Measurements from ENCODE around the gene MBD3L4. TPM values are rescaled to one million over a fixed set of nuclear protein-coding genes. Genes with fewer than 3 reads are reported as not detected.
"Not testable (repeated sequence)": the region's sequence is repeated elsewhere in the genome, so short reads cannot be mapped to it uniquely, and the experiment has no call there.

MBD3L4 gene
- total RNA-seq, result not detected

- H3K36me3 Mint-ChIP-seq; H3K27me3 Mint-ChIP-seq; DNase-seq; H3K27ac Mint-ChIP-seq; H3K9me3 Mint-ChIP-seq; H3K4me3 Mint-ChIP-seq; ATAC-seq (ENCODE audit: low read depth); POLR2A ChIA-PET; H3K4me1 Mint-ChIP-seq: not testable (repeated sequence)
These were observed at the start of gene MBD3L4 for GRCh38 chr19:7040079-7040478. MBD3L4 (minus strand) TSS chr19:7040179; CDS start chr19:7040144, 35 bp downstream.

- Mint-ChIP-seq H3K27me3 (no peaks in the 10 kb centered on the region), H3K9me3 (peaks cover 30% of the 10 kb centered on the region), H3K4me3 (no peak overlapping the region), H3K4me1 (peaks cover 5% of the 10 kb centered on the region), H3K36me3 (peaks cover 37% of the 10 kb centered on the region), H3K27ac (no peak overlapping the region)
- DNase-seq, result no peak
- no peak for ATAC-seq (ENCODE audit: low read depth)
- POLR2A ChIA-PET, result no interaction called here
These were observed 49.0 kb upstream of the MBD3L4 start for GRCh38 chr19:7088999-7089398.

GRCh38 chr19:7083076-7083956 lies 43.3 kb upstream of the MBD3L4 start:
- H3K4me1 Mint-ChIP-seq, result peaks cover 2% of the 10 kb centered on the region
- H3K9me3 Mint-ChIP-seq, result peaks cover 48% of the 10 kb centered on the region
- H3K27me3 Mint-ChIP-seq, result no peaks in the 10 kb centered on the region
- H3K36me3 Mint-ChIP-seq, result peaks cover 79% of the 10 kb centered on the region
- no peak overlapping the region for H3K4me3 Mint-ChIP-seq
- POLR2A ChIA-PET, result interaction anchor here (1.2 to 1.6 kb wide), 2 partner anchors 14 to 16 kb away, joined by 3 to 7 read pairs; partner anchors contain the start of gene ZNF557
- ATAC-seq (ENCODE audit: low read depth) (no peak), DNase-seq (no peak)
- no peak overlapping the region for H3K27ac Mint-ChIP-seq

GRCh38 chr19:7078008-7078407 lies 38.0 kb upstream of the MBD3L4 start:
- Mint-ChIP-seq H3K36me3 (peaks cover 97% of the 10 kb centered on the region), H3K27me3 (no peaks in the 10 kb centered on the region), H3K4me3 (no peak overlapping the region), H3K4me1 (peaks cover 2% of the 10 kb centered on the region), H3K9me3 (peaks cover 40% of the 10 kb centered on the region), H3K27ac (no peak overlapping the region)
- POLR2A ChIA-PET, result interaction anchor here (0.9 to 1.8 kb wide), 2 partner anchors 9 to 14 kb away, joined by 4 read pairs; partner anchors contain the start of gene ZNF557
- DNase-seq (no peak), ATAC-seq (ENCODE audit: low read depth) (no peak)

- Mint-ChIP-seq H3K9me3 (peaks cover 39% of the 10 kb centered on the region), H3K27me3 (no peaks in the 10 kb centered on the region), H3K36me3 (peaks cover 91% of the 10 kb centered on the region), H3K4me3 (no peak overlapping the region), H3K27ac (no peak overlapping the region), H3K4me1 (peaks cover 5% of the 10 kb centered on the region)
- DNase-seq, result no peak
- POLR2A ChIA-PET, result interaction anchor here (0.7 to 1.8 kb wide), 3 partner anchors 16 to 1857 kb away, joined by 3 to 4 read pairs (median 3); no protein-coding TSS in a partner anchor
- ATAC-seq (ENCODE audit: low read depth), result no peak
These were observed 36.2 kb upstream of the MBD3L4 start for GRCh38 chr19:7076151-7076550.

- POLR2A ChIA-PET, result interaction anchor here (0.6 kb wide), 1 partner anchor 1087 kb away, joined by 4 read pairs; no protein-coding TSS in a partner anchor
These were observed 34.8 kb upstream of the MBD3L4 start for GRCh38 chr19:7074705-7075282.

GRCh38 chr19:7072541-7072940 lies 32.6 kb upstream of the MBD3L4 start:
- peaks cover 6% of the 10 kb centered on the region for H3K4me1 Mint-ChIP-seq
- no peak for ATAC-seq (ENCODE audit: low read depth)
- H3K9me3 Mint-ChIP-seq, result peaks cover 14% of the 10 kb centered on the region
- POLR2A ChIA-PET, result interaction anchor here (0.7 to 1.6 kb wide), 2 partner anchors 27 to 633 kb away, joined by 5 to 9 read pairs; no protein-coding TSS in a partner anchor
- no peak for DNase-seq
- no peak overlapping the region for H3K4me3 Mint-ChIP-seq
- H3K27ac Mint-ChIP-seq, result no peak overlapping the region
- H3K27me3 Mint-ChIP-seq, result no peaks in the 10 kb centered on the region
- H3K36me3 Mint-ChIP-seq, result peaks cover 63% of the 10 kb centered on the region

More at GRCh38 chr19:7074705-7075282, 34.8 kb upstream of the MBD3L4 start:
- H3K4me1 Mint-ChIP-seq, result peaks cover 5% of the 10 kb centered on the region
- no peak for DNase-seq
- H3K9me3 Mint-ChIP-seq, result peaks cover 29% of the 10 kb centered on the region
- H3K27me3 Mint-ChIP-seq, result no peaks in the 10 kb centered on the region
- no peak for ATAC-seq (ENCODE audit: low read depth)
- peaks cover 83% of the 10 kb centered on the region for H3K36me3 Mint-ChIP-seq
- no peak overlapping the region for H3K4me3 Mint-ChIP-seq
- no peak overlapping the region for H3K27ac Mint-ChIP-seq

GRCh38 chr19:7069904-7070226 lies 29.9 kb upstream of the MBD3L4 start:
- H3K27ac Mint-ChIP-seq, result peak overlapping the region; percentile 87
- peaks cover 6% of the 10 kb centered on the region for H3K4me1 Mint-ChIP-seq
- no peaks in the 10 kb centered on the region for H3K27me3 Mint-ChIP-seq
- POLR2A ChIA-PET, result interaction anchor here (0.6 to 2.1 kb wide), 9 partner anchors 9 to 452 kb away, joined by 4 to 47 read pairs (median 7); partner anchors contain the start of genes ARHGEF18, MCOLN1 and VAV1
- H3K36me3 Mint-ChIP-seq, result peaks cover 37% of the 10 kb centered on the region
- DNase-seq, result no peak
- peaks cover 9% of the 10 kb centered on the region for H3K9me3 Mint-ChIP-seq
- peak; percentile 34 for ATAC-seq (ENCODE audit: low read depth)
- peak overlapping the region; percentile 97 for H3K4me3 Mint-ChIP-seq

- Mint-ChIP-seq H3K27ac (peak within 1 kb of the TSS; percentile 87), H3K4me1 (peaks cover 6% of the 10 kb centered on the region), H3K36me3 (peaks cover 31% of the 10 kb centered on the region), H3K4me3 (peak within 1 kb of the TSS; percentile 97), H3K27me3 (no peaks in the 10 kb centered on the region), H3K9me3 (peaks cover 7% of the 10 kb centered on the region)
- POLR2A ChIA-PET, result interaction anchor here (0.5 to 2.1 kb wide), 15 partner anchors 9 to 861 kb away, joined by 3 to 47 read pairs (median 5); partner anchors contain the start of genes ARHGEF18, MCOLN1 and VAV1
- peak; percentile 90 for ATAC-seq (ENCODE audit: low read depth)
- peak; percentile 98 for DNase-seq
These were observed 29.3 kb upstream of the MBD3L4 start, which contains the start of gene ZNF557 for GRCh38 chr19:7069042-7069903. ZNF557 (plus strand) TSS chr19:7069703; CDS start chr19:7075075, 5,372 bp downstream.

GRCh38 chr19:7068599-7068998 lies 28.6 kb upstream of the MBD3L4 start:
- H3K9me3 Mint-ChIP-seq, result peaks cover 5% of the 10 kb centered on the region
- no peak for ATAC-seq (ENCODE audit: low read depth)
- peak overlapping the region; percentile 87 for H3K27ac Mint-ChIP-seq
- no peak for DNase-seq
- peak overlapping the region; percentile 97 for H3K4me3 Mint-ChIP-seq
- no peaks in the 10 kb centered on the region for H3K27me3 Mint-ChIP-seq
- POLR2A ChIA-PET, result interaction anchor here (0.5 to 2.1 kb wide), 14 partner anchors 10 to 861 kb away, joined by 3 to 47 read pairs (median 5); partner anchors contain the start of genes ARHGEF18, MCOLN1 and VAV1
- H3K4me1 Mint-ChIP-seq, result peaks cover 6% of the 10 kb centered on the region
- H3K36me3 Mint-ChIP-seq, result peaks cover 24% of the 10 kb centered on the region

GRCh38 chr19:7067716-7068115 lies 27.7 kb upstream of the MBD3L4 start:
- Mint-ChIP-seq H3K9me3 (peaks cover 4% of the 10 kb centered on the region), H3K4me1 (peaks cover 6% of the 10 kb centered on the region), H3K36me3 (peaks cover 18% of the 10 kb centered on the region), H3K4me3 (no peak overlapping the region), H3K27me3 (no peaks in the 10 kb centered on the region), H3K27ac (no peak overlapping the region)
- DNase-seq (no peak), ATAC-seq (ENCODE audit: low read depth) (no peak)
- POLR2A ChIA-PET, result no interaction called here

GRCh38 chr19:7067122-7067521 lies 27.1 kb upstream of the MBD3L4 start:
- H3K9me3 Mint-ChIP-seq; POLR2A ChIA-PET; DNase-seq; H3K4me3 Mint-ChIP-seq; ATAC-seq (ENCODE audit: low read depth); H3K4me1 Mint-ChIP-seq; H3K27me3 Mint-ChIP-seq; H3K27ac Mint-ChIP-seq: not testable (repeated sequence)
- H3K36me3 Mint-ChIP-seq, result peaks cover 12% of the 10 kb centered on the region
